ENCODE results near the gene CARS1.

Gene CARS1

GRCh38 chr11:3043315-3043871 is 13.8 kb downstream of the CARS1 start:
- H3K27me3 Mint-ChIP-seq: no peaks in the 10 kb centered on the region
- no peaks in the 10 kb centered on the region for H3K9me3 Mint-ChIP-seq
- no peak for DNase-seq
- H3K4me3 Mint-ChIP-seq: no peak overlapping the region
- peaks cover 12% of the 10 kb centered on the region for H3K4me1 Mint-ChIP-seq (ENCODE audit: low read depth)
- H3K36me3 Mint-ChIP-seq (ENCODE audit: low read depth): peaks cover 88% of the 10 kb centered on the region
- H3K27ac Mint-ChIP-seq: no peak overlapping the region

- peaks cover 93% of the 10 kb centered on the region for H3K36me3 Mint-ChIP-seq (ENCODE audit: low read depth)
Observed at GRCh38 chr11:3042496-3043314, 14.5 kb downstream of the CARS1 start.

GRCh38 chr11:3041699-3042441 is 15.4 kb downstream of the CARS1 start:
- Mint-ChIP-seq H3K27ac (peak overlapping the region; percentile 29), H3K4me3 (no peak overlapping the region), H3K36me3 (ENCODE audit: low read depth) (peaks cover 96% of the 10 kb centered on the region)

More at GRCh38 chr11:3042496-3043314, 14.5 kb downstream of the CARS1 start:
- no peaks in the 10 kb centered on the region for H3K9me3 Mint-ChIP-seq
- H3K4me3 Mint-ChIP-seq: no peak overlapping the region
- H3K27ac Mint-ChIP-seq: peak overlapping the region; percentile 44
- H3K27me3 Mint-ChIP-seq: no peaks in the 10 kb centered on the region
- no peak for DNase-seq
- H3K4me1 Mint-ChIP-seq (ENCODE audit: low read depth): peaks cover 15% of the 10 kb centered on the region

GRCh38 chr11:3040881-3041280 is 16.3 kb downstream of the CARS1 start:
- H3K27ac Mint-ChIP-seq: no peak overlapping the region

More at GRCh38 chr11:3041699-3042441, 15.4 kb downstream of the CARS1 start:
- Mint-ChIP-seq H3K4me1 (ENCODE audit: low read depth) (peaks cover 23% of the 10 kb centered on the region), H3K27me3 (no peaks in the 10 kb centered on the region), H3K9me3 (no peaks in the 10 kb centered on the region)
- no peak for DNase-seq

GRCh38 chr11:3037945-3038271 is 19.3 kb downstream of the CARS1 start:
- no peak for DNase-seq
- Mint-ChIP-seq H3K4me3 (no peak overlapping the region), H3K27ac (peak overlapping the region; percentile 7), H3K9me3 (no peaks in the 10 kb centered on the region), H3K27me3 (no peaks in the 10 kb centered on the region), H3K4me1 (ENCODE audit: low read depth) (peaks cover 26% of the 10 kb centered on the region), H3K36me3 (ENCODE audit: low read depth) (peaks cover 93% of the 10 kb centered on the region)

More at GRCh38 chr11:3040881-3041280, 16.3 kb downstream of the CARS1 start:
- no peak overlapping the region for H3K4me3 Mint-ChIP-seq
- H3K4me1 Mint-ChIP-seq (ENCODE audit: low read depth): peaks cover 28% of the 10 kb centered on the region
- peaks cover 96% of the 10 kb centered on the region for H3K36me3 Mint-ChIP-seq (ENCODE audit: low read depth)
- no peaks in the 10 kb centered on the region for H3K27me3 Mint-ChIP-seq
- H3K9me3 Mint-ChIP-seq: no peaks in the 10 kb centered on the region
- DNase-seq: no peak

- Mint-ChIP-seq H3K9me3 (no peaks in the 10 kb centered on the region), H3K4me3 (no peak overlapping the region), H3K27ac (no peak overlapping the region), H3K4me1 (ENCODE audit: low read depth) (peaks cover 26% of the 10 kb centered on the region), H3K36me3 (ENCODE audit: low read depth) (peaks cover 93% of the 10 kb centered on the region), H3K27me3 (no peaks in the 10 kb centered on the region)
- DNase-seq: peak; percentile 61
Observed at GRCh38 chr11:3037040-3037944, 19.9 kb downstream of the CARS1 start.

GRCh38 chr11:3036419-3036818 is 20.8 kb downstream of the CARS1 start:
- peaks cover 92% of the 10 kb centered on the region for H3K36me3 Mint-ChIP-seq (ENCODE audit: low read depth)
- H3K4me1 Mint-ChIP-seq (ENCODE audit: low read depth): peaks cover 26% of the 10 kb centered on the region

GRCh38 chr11:3035333-3035732 is 21.9 kb downstream of the CARS1 start:
- Mint-ChIP-seq H3K4me1 (ENCODE audit: low read depth) (peaks cover 24% of the 10 kb centered on the region), H3K9me3 (no peaks in the 10 kb centered on the region), H3K36me3 (ENCODE audit: low read depth) (peaks cover 92% of the 10 kb centered on the region), H3K27me3 (no peaks in the 10 kb centered on the region), H3K27ac (no peak overlapping the region), H3K4me3 (no peak overlapping the region)
- DNase-seq: no peak

More at GRCh38 chr11:3036419-3036818, 20.8 kb downstream of the CARS1 start:
- no peak overlapping the region for H3K4me3 Mint-ChIP-seq
- no peaks in the 10 kb centered on the region for H3K27me3 Mint-ChIP-seq
- H3K9me3 Mint-ChIP-seq: no peaks in the 10 kb centered on the region
- DNase-seq: no peak
- H3K27ac Mint-ChIP-seq: peak overlapping the region; percentile 29

GRCh38 chr11:3030289-3031070 is 26.7 kb downstream of the CARS1 start:
- DNase-seq: no peak
- H3K36me3 Mint-ChIP-seq (ENCODE audit: low read depth): peaks cover 91% of the 10 kb centered on the region
- no peak overlapping the region for H3K27ac Mint-ChIP-seq
- no peaks in the 10 kb centered on the region for H3K9me3 Mint-ChIP-seq
- peaks cover 2% of the 10 kb centered on the region for H3K4me1 Mint-ChIP-seq (ENCODE audit: low read depth)
- H3K4me3 Mint-ChIP-seq: no peak overlapping the region
- no peaks in the 10 kb centered on the region for H3K27me3 Mint-ChIP-seq

GRCh38 chr11:3028813-3029212 is 28.4 kb downstream of the CARS1 start:
- Mint-ChIP-seq H3K4me3 (no peak overlapping the region), H3K27me3 (no peaks in the 10 kb centered on the region), H3K4me1 (ENCODE audit: low read depth) (peaks cover 2% of the 10 kb centered on the region), H3K9me3 (no peaks in the 10 kb centered on the region), H3K36me3 (ENCODE audit: low read depth) (peaks cover 92% of the 10 kb centered on the region), H3K27ac (no peak overlapping the region)
- no peak for DNase-seq

GRCh38 chr11:3026803-3027202 is 30.4 kb downstream of the CARS1 start:
- Mint-ChIP-seq H3K4me3 (no peak overlapping the region), H3K9me3 (no peaks in the 10 kb centered on the region), H3K27me3 (no peaks in the 10 kb centered on the region), H3K36me3 (ENCODE audit: low read depth) (peaks cover 94% of the 10 kb centered on the region), H3K4me1 (ENCODE audit: low read depth) (peaks cover 22% of the 10 kb centered on the region), H3K27ac (no peak overlapping the region)
- DNase-seq: no peak

GRCh38 chr11:3022982-3023381 is 34.2 kb downstream of the CARS1 start:
- no peak for DNase-seq
- H3K9me3 Mint-ChIP-seq: no peaks in the 10 kb centered on the region
- H3K27ac Mint-ChIP-seq: peak overlapping the region; percentile 84
- peaks cover 91% of the 10 kb centered on the region for H3K36me3 Mint-ChIP-seq (ENCODE audit: low read depth)
- H3K27me3 Mint-ChIP-seq: no peaks in the 10 kb centered on the region
- H3K4me3 Mint-ChIP-seq: no peak overlapping the region
- peaks cover 36% of the 10 kb centered on the region for H3K4me1 Mint-ChIP-seq (ENCODE audit: low read depth)

GRCh38 chr11:3022300-3022967 is 34.8 kb downstream of the CARS1 start:
- H3K27me3 Mint-ChIP-seq: no peaks in the 10 kb centered on the region
- H3K27ac Mint-ChIP-seq: peak overlapping the region; percentile 84
- DNase-seq: no peak
- H3K4me3 Mint-ChIP-seq: no peak overlapping the region
- peaks cover 91% of the 10 kb centered on the region for H3K36me3 Mint-ChIP-seq (ENCODE audit: low read depth)
- H3K9me3 Mint-ChIP-seq: no peaks in the 10 kb centered on the region
- peaks cover 41% of the 10 kb centered on the region for H3K4me1 Mint-ChIP-seq (ENCODE audit: low read depth)

Data from activated T-cell treated with anti-CD3 and anti-CD28 coated beads, Interleukin-2, amount 50 U/mL, for 24 hours (primary cell).